Measurements from ENCODE around the gene C20orf202. TPM values are rescaled to one million over a fixed set of nuclear protein-coding genes. Genes with fewer than 3 reads are reported as not detected.
A peak's percentile ranks its signal among the peaks of the same experiment; 100 is the strongest.

The C20orf202 gene
- total and polyA plus RNA-seq, 9 of the 15 experiments (the other 6 are each of a cell fraction or from before 2014, with no cell fraction given): 0.03 to 0.24 (median 0.15) TPM; not detected in 4

DNA sequence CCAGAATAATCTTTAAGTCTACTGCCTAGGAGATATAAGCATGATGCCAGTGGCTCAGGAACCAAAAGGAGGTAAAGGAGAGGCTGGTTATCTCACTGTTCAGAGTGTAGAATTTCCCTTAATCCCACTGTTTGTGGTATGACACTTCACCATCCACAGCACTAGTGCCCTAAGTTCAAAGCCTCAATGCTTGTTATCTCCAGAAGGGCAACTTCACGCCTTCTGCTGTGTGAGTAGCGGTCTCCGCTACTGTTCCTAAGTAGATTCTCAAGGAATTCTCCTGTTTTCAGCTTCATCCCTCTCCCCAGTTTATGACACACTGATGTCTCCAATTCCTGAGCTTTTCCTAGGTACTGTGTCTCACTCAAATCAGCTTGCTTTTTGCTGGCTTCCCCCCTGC is 49.2 kb downstream of the C20orf202 start (continued):
- TF ChIP-seq MGA (IDR thresholded peaks at IDR 0.05) (peak; percentile 37; the same call in 1 of the 2 replicates), ZNF592 (IDR thresholded peaks at IDR 0.05) (peak; percentile 55; the same call in 1 of the 2 replicates), BRD9 (IDR thresholded peaks at IDR 0.05; ENCODE audit: low read depth, partially characterized antibody) (no peak), CBFA2T2 (conservative IDR thresholded peaks at IDR 0.05) (0 out of 2 replicates have a peak, but pooled peaks have one; percentile 14), DMBX1 (CRISPR knock-in tag; IDR thresholded peaks at IDR 0.05; ENCODE audit: borderline replicate concordance) (peak; percentile 75; the same call in 1 of the 2 replicates), TCF3 (CRISPR knock-in tag; IDR thresholded peaks at IDR 0.05) (peak; percentile 36; the same call in 1 of the 2 replicates), MTA3 (IDR thresholded peaks at IDR 0.05; ENCODE audit: borderline replicate concordance) (no peak), CXXC5 (CRISPR knock-in tag; IDR thresholded peaks at IDR 0.05) (peak; percentile 20; the same call in 1 of the 2 replicates), ZBTB2 (IDR thresholded peaks at IDR 0.05) (0 out of 2 replicates have a peak, but pooled peaks have one; percentile 26), TAF9B (IDR thresholded peaks at IDR 0.05; ENCODE audit: partially characterized antibody) (peak; percentile 23)
